ENCODE measurements around the gene HBG1.

HBG1 gene

DNA sequence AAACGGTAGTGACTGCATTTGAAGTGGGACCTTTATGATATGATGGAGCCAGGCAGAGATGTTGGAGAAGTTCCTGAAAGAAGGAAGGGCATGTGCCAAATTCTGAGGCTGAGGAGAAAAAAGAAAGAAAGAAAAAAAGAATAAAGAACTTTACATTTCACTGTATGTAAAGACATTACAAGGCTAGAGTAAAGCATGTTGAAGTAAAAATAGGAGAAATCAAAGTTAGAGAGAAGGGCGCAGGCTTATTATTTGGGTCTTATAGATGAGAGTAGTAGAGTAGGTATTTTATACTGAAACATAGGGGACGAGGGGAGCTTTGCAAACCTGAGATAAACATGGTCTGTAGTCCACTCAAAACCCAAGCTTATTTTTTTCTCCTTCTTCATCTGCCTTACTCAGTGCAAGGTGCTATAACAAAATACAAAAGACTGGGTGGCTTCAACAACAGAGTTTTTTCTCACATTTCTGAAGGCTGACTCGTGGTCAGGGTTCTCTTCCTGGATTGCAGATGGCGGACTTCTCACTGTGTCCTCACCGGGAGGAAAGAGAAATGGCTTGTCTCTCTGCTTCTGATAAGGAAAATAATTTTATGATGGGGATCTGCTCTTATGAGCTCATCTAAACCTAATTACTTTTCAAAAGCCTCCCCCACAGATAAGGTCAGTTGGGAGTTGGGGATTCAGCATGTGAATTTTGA, 2.7 kb downstream of the HBG1 start:
- no peak for DNase-seq (ENCODE audit: low spot score)

DNA sequence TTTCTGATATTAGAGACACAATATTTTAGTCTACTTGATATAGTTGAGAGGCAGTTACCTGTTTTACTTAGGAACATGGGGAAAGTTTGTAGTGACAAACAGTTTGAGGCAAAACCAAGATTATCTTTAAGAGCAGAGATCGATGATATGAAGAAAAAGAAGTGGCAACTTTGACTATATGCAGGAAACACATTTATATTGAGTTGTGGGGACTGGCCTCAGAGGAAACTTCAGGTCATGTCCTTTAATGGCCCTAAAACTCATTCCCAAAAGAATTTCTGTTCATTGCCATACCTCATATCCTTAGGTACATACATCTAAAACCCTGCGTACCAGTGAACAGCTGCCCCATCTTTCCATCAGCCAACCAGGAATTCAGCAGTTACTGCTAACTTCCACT, 4.5 kb downstream of the HBG1 start:
- no peak for DNase-seq (ENCODE audit: low spot score)

DNA sequence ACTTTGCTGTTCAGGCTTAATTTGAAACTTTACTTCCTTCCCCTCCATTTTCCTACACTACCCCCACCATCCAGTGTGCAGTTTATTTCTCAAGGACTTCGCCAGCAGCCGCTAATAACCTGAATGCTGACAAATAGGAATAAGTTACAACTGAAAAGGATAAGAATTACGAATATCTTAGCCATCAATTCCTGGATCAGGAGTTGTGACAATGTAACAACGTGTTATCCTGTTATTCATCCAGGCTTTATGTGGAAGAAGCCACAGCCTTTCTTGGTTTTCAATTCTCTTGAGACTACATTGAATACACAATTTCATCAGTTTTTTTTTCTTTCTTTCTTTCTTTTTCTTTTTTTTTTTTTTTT, 5.9 kb downstream of the HBG1 start:
- no peak for DNase-seq (ENCODE audit: low spot score)

DNA sequence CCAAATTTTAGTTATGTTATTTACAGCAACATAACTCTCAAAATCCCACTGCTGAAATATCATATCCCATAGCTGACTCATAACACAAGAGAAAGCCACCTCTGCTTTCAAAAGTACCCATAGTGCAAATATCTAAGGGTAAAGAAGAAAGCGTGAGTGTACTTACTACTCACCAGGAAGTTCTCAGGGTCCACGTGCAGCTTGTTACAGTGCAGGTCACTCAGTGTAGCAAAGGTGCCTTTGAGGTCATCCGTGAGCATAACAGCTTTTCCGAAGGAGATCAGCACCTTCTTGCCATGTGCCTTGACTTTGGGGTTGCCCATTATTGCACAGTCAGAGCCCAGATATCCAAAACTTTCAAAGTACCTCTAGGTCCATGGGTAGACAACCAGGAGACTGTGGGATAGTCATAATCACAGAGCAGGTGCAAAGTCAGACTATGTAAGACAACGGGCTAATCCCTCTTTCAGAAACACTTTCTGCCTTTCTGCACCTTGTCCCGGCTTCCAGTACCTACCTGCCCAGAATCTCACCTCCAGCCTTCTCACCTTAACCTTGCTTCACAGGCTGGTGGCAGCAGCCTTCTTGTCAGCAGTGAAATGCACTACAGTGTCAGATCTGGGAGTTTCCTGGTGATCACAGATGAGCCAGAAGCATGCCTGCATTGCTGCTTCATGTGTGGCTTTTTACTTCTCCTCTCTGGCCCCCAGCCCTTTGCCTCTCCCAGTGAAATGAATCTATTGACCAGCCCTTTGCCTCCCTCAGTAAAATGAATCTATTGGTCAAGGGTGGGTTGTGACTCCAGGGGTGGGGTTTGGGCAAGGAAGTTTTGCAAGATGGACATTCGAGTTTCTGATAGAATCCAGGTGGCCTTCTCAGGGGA, 6.5 kb downstream of the HBG1 start:
- no peak for DNase-seq (ENCODE audit: low spot score)

DNA sequence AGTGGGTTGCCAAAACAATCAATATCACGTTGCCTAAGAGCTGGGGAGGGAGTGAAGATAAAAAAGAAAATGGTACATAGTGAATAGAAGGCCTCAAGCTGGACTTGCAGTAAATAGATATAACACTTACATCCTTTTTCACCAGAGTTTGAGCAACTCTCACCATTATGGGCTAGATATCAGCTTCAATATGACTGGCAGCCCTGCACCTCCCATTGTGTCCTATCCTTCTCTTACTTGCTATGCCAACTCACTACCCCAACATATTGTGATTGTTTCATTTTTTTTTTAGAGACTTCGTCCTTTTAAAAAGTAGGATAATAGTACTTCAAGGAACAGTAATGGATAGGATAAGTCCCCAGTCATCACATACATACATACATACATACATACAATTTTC, 7.4 kb downstream of the HBG1 start:
- no peak for DNase-seq (ENCODE audit: low spot score)

DNA sequence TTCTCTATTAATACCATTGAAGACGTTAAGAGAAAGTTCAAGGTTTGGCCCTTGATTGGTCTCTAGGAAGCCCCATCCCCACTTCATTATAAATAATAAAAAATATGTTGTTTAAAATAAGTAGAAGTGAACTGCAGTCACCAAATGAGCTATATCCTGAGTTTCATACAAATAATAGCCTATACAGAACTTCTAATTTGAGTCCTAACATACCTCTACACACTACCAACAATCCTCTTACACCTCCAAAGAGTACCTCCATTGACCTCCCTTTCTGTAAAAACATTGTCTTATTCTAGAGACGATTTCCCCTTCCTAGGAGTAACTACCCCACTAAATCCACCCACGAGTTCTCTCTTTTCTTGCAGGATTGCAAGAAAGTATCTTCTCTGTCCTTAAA, 8.2 kb downstream of the HBG1 start:
- DNase-seq (ENCODE audit: low spot score), result no peak

DNA sequence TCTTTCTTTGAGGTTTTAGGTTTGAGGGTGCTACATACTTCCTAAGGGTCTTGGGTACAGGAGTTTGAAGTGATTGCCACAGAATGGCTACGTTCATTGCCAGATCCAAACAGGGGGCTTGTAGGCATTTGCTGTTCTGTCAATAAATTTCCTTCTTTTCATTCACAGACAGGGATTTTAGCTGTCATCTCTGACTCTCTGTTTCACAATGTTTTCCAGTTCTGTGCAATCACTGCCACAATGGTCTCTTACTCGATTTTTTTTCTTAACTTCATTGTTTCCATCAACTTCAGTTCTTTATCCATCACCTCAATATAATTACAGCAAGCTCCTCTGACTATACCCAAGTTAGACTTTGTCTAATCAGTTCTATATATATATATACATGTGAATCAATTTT, 9.2 kb downstream of the HBG1 start:
- DNase-seq (ENCODE audit: low spot score), result no peak

DNA sequence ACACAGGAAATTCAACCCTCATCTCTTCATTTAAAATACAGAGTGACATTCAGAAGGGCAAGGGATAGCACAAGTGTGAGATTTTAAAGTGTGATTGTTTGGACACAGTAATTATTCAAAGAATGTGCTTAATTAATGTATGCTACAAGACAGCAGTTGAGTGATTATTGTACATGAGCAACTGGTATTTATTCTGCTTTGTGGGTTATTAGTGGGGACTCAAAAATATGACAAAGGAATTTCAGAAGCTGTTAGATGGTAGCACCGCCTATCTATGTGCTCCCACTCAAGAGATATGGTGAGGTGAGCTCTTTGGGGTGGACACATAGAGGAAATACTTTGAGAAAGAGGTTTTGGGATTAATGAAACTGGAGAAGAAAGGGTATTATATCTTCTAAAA, 9.6 kb downstream of the HBG1 start:
- DNase-seq (ENCODE audit: low spot score), result no peak

DNA sequence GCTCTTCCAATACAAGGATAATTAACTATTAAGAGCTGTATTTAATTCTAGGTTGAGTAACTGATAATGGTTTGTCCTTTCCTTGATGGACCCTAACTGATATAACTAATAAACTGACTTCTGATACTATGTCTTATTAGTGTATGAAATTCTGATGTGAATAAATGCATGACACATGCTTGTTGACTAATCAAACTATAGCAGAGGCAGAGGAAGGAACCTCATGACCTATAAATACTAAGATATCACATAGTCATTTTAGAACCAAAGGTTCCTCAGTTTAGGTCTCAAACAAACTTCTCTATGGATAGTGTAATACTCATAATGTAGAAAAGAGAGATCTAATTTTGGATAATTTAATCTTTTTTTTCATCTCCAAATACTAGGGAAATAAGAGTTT, 10.6 kb downstream of the HBG1 start:
- DNase-seq (ENCODE audit: low spot score), result no peak

DNA sequence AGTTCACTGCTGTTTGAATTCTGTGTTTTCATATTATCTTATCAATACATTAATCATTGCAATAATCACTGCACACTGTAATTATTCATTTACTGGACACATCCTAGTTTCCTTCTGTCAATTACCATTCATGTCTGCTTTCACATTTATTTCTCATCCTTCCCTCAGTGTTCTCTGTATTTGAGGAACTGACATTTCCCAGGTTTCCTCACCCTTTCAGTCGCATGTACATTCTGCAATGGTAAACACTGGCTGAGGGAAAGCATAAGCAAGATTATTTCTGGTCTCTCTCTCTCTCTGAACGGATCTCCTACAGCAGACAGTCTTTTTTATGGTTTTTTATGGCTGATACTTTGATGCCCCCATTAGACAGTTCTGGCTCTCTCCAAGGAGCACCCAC, 11.2 kb downstream of the HBG1 start:
- DNase-seq (ENCODE audit: low spot score), result no peak

DNA sequence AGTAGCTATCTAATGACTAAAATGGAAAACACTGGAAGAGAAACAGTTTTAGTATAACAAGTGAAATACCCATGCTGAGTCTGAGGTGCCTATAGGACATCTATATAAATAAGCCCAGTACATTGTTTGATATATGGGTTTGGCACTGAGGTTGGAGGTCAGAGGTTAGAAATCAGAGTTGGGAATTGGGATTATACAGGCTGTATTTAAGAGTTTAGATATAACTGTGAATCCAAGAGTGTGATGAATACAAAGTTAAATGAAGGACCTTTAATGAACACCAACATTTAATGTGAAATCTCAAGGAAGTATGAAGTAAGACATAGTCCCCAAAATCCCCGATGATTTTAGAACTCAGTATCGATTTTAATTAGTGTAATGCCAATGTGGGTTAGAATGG, 12.2 kb downstream of the HBG1 start:
- DNase-seq (ENCODE audit: low spot score), result no peak

DNA sequence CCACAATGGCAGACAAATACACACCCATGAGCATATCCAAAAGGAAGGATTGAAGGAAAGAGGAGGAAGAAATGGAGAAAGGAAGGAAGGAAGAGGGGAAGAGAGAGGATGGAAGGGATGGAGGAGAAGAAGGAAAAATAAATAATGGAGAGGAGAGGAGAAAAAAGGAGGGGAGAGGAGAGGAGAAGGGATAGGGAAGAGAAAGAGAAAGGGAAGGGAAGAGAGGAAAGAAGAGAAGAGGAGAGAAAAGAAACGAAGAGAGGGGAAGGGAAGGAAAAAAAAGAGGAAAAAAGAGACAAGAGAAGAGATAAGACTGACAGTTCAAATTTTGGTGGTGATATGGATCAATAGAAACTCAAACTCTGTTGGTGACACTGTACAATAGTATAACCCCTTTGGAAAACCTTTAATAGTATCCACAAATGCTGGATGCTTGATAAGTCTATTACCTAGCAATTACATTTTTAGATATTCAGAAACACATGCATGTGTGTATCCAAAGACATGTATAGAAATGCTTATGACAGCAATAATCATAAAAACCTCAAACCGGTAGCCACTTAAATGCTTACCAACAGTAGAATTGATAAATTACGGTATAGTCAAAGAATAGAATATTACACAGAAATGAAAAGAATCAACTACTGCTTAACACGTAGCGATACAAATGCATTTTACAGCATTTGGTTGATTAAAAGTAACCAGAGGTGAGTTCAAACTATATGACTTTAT, 14.1 kb downstream of the HBG1 start:
- DNase-seq (ENCODE audit: low spot score), result no peak

DNA sequence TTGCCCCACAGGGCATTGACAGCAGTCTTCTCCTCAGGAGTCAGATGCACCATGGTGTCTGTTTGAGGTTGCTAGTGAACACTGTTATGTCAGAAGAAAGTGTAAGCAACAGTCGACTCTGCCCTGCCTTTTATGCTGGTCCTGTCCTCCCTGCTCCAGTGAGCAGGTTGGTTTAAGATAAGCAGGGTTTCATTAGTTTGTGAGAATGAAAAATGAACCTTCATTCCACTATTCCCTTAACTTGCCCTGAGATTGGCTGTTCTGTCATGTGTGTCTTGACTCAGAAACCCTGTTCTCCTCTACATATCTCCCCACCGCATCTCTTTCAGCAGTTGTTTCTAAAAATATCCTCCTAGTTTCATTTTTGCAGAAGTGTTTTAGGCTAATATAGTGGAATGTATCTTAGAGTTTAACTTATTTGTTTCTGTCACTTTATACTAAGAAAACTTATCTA, 15.2 kb downstream of the HBG1 start, which contains the start of gene HBD:
Gene HBD (minus strand): TSS at position 103 of the 454 bp plus-strand sequence. CDS start 50 bp downstream, at position 53.
- no peak for DNase-seq (ENCODE audit: low spot score)

DNA sequence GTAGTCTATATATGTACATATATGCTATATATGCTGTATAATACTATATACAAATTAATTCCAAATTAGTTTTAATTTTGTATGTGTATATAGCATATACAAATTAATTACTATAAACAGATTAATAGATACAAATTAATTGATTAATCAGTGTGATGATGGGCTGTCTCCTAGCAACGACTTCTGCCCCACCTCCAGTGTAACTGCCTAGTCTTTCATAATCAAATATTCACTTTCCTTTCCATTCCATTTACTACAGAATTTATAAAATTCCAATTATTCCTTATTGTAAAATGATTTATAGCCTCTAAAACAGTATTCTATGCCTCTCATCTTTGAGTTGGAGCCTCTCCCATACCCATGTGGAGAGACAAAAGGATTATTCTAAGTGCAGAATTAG, 16.4 kb downstream of the HBG1 start:
- no peak for DNase-seq (ENCODE audit: low spot score)

DNA sequence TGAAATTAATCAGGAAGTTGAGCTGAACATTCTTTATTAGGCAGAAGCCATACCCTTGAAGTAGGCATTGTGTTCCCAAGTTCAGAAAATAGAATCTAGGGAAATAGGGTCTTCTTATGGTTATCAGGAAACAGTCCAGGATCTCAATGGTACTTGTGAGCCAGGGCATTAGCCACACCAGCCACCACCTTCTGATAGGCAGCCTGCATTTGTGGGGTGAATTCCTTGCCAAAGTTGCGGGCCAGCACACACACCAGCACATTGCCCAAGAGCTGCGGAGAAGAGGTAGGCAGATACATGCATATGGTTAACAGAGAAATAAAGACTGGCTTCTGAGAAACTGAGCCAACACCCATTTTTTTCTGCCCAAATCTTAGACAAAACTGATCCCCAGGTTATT, 16.8 kb downstream of the HBG1 start:
- no peak for DNase-seq (ENCODE audit: low spot score)

DNA sequence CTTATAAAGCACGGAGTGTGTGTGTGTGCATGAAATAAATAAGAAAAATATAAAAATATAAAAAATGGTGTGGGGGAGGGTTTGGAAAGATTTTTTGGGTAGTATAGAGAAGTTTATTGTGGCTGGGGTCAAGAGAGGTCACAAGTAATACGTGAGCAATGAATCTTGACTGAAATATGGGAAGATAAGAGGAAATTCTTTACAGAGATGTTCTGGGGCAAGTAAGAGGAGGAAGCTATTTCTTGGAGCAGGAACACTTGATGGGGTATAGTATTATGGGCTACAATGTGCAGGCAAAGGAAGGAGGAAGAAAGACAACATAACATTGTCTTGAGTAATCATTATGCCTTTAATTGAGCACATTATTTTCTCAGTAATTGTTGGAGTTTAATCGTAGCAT, 17.5 kb downstream of the HBG1 start:
- DNase-seq (ENCODE audit: low spot score), result no peak

DNA sequence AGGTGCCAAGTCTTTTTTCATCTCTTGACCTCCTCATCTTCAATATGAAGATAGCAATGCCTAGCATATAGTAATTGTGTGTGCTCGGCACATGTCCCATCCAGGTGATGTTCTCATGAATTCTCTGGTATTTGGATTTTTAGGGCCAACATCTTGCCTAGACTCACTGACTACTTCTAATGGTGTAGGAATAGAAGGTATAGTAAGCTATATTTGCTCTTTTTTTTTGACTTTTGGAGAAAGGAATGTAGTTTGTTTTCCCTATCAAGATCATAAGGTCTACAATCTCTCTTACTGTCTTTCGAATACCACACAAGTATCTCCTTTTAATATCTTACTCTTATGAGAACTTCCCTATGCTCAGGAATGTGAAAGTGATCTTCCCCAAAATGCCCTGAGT, 18.5 kb downstream of the HBG1 start:
- no peak for DNase-seq (ENCODE audit: low spot score)

DNA sequence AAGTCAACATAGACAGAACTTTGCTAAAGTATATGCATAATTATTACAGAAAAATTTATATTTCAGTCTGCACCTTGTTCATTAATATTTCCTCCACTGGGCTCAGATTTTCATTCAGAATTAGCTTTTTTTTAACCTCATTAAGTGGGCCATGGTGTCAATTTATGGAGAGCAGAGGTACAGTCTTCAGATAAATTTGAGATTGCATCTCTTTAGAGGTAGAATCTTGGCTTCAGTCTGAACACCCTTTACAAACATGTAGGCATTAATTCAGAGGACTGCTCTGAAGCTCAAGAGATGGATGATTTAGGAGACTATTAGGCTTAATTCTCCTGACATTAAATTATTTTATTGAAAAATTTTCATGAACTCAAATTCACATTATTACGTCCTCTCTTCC, 19.4 kb downstream of the HBG1 start:
- no peak for DNase-seq (ENCODE audit: low spot score)

DNA sequence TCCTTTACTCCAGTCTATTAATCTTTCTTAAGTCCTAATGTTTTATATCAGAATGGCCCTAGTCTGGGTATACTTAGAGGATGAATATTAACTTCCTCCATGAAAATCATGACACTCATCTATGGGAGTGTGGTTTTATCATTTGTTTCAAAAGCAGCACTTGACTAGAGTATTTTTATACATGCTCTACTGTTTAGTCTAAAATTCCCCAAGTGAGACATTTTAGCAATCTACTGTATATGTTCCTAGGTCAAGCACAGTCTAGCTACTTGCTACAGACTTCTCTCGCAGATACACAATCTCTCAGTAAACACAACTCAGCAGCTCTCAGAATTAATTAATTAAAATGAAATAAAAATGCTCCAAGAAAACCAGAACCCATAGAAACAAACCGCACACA, 19.9 kb downstream of the HBG1 start:
- no peak for DNase-seq (ENCODE audit: low spot score)

DNA sequence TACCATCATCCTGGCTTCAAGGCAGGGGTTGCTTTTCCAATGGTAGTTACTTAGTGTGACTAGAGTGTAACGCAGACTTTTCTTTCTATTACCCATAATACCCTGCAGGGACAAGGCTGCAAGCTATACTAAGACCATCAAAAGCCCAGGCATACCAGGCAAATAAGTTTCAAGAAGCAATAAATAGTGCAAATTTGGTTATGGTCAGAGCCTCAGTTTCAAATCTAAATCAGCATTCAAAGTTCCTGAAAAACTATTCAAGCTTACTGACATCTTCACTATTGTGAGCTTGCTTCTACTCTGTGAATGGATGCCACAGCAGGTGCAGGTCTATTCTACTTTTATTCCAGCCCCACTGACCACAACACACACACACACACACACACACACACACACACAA, 20.3 kb downstream of the HBG1 start:
- no peak for DNase-seq (ENCODE audit: low spot score)

DNA sequence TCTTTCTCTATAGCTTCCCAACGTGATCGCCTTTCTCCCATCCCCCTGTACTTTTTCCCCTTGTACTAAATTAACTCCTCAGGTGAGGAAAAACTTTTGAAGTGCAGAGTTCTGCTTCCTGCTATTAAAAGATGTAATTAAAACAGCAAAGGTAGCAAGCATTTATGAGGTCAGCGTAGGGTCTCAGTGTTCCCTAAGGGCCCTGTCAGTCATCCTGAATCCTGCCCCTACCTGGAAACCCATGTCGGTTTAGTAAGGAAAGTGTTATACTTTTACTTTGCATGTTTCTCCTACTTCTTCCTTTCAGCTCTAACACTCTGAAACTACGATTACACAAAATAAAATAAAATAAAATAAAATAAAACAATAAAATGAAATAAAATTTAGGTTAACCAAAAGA, 21.5 kb downstream of the HBG1 start:
- DNase-seq (ENCODE audit: low spot score), result no peak

DNA sequence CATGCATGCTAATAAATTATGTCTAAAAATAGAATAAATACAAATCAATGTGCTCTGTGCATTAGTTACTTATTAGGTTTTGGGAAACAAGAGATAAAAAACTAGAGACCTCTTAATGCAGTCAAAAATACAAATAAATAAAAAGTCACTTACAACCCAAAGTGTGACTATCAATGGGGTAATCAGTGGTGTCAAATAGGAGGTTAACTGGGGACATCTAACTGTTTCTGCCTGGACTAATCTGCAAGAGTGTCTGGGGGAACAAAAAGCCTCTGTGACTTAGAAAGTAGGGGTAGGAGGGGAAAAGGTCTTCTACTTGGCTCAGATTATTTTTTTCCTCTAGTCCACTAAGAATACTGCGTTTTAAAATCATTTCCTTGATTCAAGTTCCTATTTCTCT, 22.0 kb downstream of the HBG1 start:
- DNase-seq (ENCODE audit: low spot score), result no peak

DNA sequence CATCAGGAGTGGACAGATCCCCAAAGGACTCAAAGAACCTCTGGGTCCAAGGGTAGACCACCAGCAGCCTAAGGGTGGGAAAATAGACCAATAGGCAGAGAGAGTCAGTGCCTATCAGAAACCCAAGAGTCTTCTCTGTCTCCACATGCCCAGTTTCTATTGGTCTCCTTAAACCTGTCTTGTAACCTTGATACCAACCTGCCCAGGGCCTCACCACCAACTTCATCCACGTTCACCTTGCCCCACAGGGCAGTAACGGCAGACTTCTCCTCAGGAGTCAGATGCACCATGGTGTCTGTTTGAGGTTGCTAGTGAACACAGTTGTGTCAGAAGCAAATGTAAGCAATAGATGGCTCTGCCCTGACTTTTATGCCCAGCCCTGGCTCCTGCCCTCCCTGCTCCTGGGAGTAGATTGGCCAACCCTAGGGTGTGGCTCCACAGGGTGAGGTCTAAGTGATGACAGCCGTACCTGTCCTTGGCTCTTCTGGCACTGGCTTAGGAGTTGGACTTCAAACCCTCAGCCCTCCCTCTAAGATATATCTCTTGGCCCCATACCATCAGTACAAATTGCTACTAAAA, 22.8 kb downstream of the HBG1 start, which contains the start of gene HBB:
Gene HBB (minus strand): TSS at position 340 of the 579 bp plus-strand sequence. CDS start 50 bp downstream, at position 290.
- DNase-seq (ENCODE audit: low spot score), result no peak
